ENCODE results near the gene ARHGEF28.

Gene ARHGEF28

GRCh38 chr5:73892806-73893205, 266.8 kb downstream of the ARHGEF28 start:
- H3K4me3 ChIP-seq (ENCODE audit: control insufficient read depth, low read depth, low read length) = no peak overlapping the region
- no peak for TF ChIP-seq CTCF (IDR thresholded peaks at IDR 0.05; ENCODE audit: control insufficient read depth, insufficient read depth, low read depth, low read length, missing control alignments)
- peak; percentile 97 for DNase-seq (ENCODE audit: low read depth)

- no peak overlapping the region for H3K4me3 ChIP-seq (ENCODE audit: control insufficient read depth, low read depth, low read length)
- DNase-seq (ENCODE audit: low read depth) = no peak
- no peak for TF ChIP-seq CTCF (IDR thresholded peaks at IDR 0.05; ENCODE audit: control insufficient read depth, insufficient read depth, low read depth, low read length, missing control alignments)
Measured at GRCh38 chr5:73893813-73894212, 267.8 kb downstream of the ARHGEF28 start.

- H3K4me3 ChIP-seq (ENCODE audit: control insufficient read depth, low read depth, low read length) = no peak overlapping the region
- TF ChIP-seq CTCF (IDR thresholded peaks at IDR 0.05; ENCODE audit: control insufficient read depth, insufficient read depth, low read depth, low read length, missing control alignments) = no peak
- no peak for DNase-seq (ENCODE audit: low read depth)
Measured at GRCh38 chr5:73894860-73895259, 268.9 kb downstream of the ARHGEF28 start.

GRCh38 chr5:73895471-73895870, 269.5 kb downstream of the ARHGEF28 start:
- no peak overlapping the region for H3K4me3 ChIP-seq (ENCODE audit: control insufficient read depth, low read depth, low read length)
- TF ChIP-seq CTCF (IDR thresholded peaks at IDR 0.05; ENCODE audit: control insufficient read depth, insufficient read depth, low read depth, low read length, missing control alignments) = no peak
- no peak for DNase-seq (ENCODE audit: low read depth)

GRCh38 chr5:73896097-73896496, 270.1 kb downstream of the ARHGEF28 start:
- no peak for DNase-seq (ENCODE audit: low read depth)
- TF ChIP-seq CTCF (IDR thresholded peaks at IDR 0.05; ENCODE audit: control insufficient read depth, insufficient read depth, low read depth, low read length, missing control alignments) = no peak
- H3K4me3 ChIP-seq (ENCODE audit: control insufficient read depth, low read depth, low read length) = no peak overlapping the region

GRCh38 chr5:73896668-73897067, 270.7 kb downstream of the ARHGEF28 start:
- H3K4me3 ChIP-seq (ENCODE audit: control insufficient read depth, low read depth, low read length) = no peak overlapping the region
- TF ChIP-seq CTCF (IDR thresholded peaks at IDR 0.05; ENCODE audit: control insufficient read depth, insufficient read depth, low read depth, low read length, missing control alignments) = no peak
- DNase-seq (ENCODE audit: low read depth) = no peak

- no peak for DNase-seq (ENCODE audit: low read depth)
- H3K4me3 ChIP-seq (ENCODE audit: control insufficient read depth, low read depth, low read length) = no peak overlapping the region
- no peak for TF ChIP-seq CTCF (IDR thresholded peaks at IDR 0.05; ENCODE audit: control insufficient read depth, insufficient read depth, low read depth, low read length, missing control alignments)
Measured at GRCh38 chr5:73897893-73898292, 271.9 kb downstream of the ARHGEF28 start.
